ENCODE data around the gene S100A10.

Gene S100A10

GRCh38 chr1:151935154-151935553, 58.5 kb downstream of the S100A10 start:
- TF ChIP-seq CTCF (IDR thresholded peaks at IDR 0.05; ENCODE audit: low read depth, low read length), result no peak
- Histone ChIP-seq H3K36me3 (no peaks in the 10 kb centered on the region), H3K9me3 (ENCODE audit: severe bottlenecking) (no peaks in the 10 kb centered on the region), H3K27ac (no peak overlapping the region), H3K27me3 (ENCODE audit: insufficient read depth, low read depth, severe bottlenecking) (peaks cover 74% of the 10 kb centered on the region), H3K4me3 (ENCODE audit: low read depth, low read length) (no peak overlapping the region)
- DNase-seq, result no peak

- DNase-seq, result peak; percentile 88
- Histone ChIP-seq H3K27me3 (ENCODE audit: insufficient read depth, low read depth, severe bottlenecking) (peaks cover 73% of the 10 kb centered on the region), H3K27ac (no peak overlapping the region), H3K4me3 (ENCODE audit: low read depth, low read length) (no peak overlapping the region), H3K36me3 (no peaks in the 10 kb centered on the region), H3K9me3 (ENCODE audit: severe bottlenecking) (no peaks in the 10 kb centered on the region)
- TF ChIP-seq CTCF (IDR thresholded peaks at IDR 0.05; ENCODE audit: low read depth, low read length), result peak; percentile 99
Observed at GRCh38 chr1:151934048-151934493, 59.6 kb downstream of the S100A10 start.
